HG02938 (cell line): Measurements from ENCODE around the gene P2RX2.

ENCODE experiments used
- ATAC-seq: cut with Tn5 transposase; IDR thresholded peaks from one replicate; pipeline ENCODE4 v1.9.1; 2021; ENCODE audit warnings: mild to moderate bottlenecking, moderate library complexity; ENCODE audit not compliant: unreplicated experiment

Gene P2RX2

DNA sequence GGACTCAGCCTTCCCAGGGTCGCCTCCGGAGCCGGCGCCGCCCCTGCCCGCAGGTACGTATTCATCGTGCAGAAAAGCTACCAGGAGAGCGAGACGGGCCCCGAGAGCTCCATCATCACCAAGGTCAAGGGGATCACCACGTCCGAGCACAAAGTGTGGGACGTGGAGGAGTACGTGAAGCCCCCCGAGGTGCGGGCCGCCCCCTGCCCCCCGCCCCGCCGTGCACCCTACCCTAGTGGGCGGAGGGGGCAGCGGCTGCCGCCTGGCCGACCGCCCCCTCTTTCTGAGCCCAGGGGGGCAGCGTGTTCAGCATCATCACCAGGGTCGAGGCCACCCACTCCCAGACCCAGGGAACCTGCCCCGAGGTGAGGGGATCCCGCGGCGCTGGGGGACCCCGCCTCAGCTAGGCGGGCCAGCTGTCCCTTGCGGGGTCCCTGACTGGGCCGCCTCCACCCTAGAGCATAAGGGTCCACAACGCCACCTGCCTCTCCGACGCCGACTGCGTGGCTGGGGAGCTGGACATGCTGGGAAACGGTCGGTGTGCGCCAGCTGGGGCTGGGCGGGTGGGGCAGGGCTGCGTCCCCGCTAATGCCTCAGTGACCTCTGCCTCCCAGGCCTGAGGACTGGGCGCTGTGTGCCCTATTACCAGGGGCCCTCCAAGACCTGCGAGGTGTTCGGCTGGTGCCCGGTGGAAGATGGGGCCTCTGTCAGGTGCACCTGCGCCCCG lies 973 bp downstream of the P2RX2 start:
- no peak for ATAC-seq

DNA sequence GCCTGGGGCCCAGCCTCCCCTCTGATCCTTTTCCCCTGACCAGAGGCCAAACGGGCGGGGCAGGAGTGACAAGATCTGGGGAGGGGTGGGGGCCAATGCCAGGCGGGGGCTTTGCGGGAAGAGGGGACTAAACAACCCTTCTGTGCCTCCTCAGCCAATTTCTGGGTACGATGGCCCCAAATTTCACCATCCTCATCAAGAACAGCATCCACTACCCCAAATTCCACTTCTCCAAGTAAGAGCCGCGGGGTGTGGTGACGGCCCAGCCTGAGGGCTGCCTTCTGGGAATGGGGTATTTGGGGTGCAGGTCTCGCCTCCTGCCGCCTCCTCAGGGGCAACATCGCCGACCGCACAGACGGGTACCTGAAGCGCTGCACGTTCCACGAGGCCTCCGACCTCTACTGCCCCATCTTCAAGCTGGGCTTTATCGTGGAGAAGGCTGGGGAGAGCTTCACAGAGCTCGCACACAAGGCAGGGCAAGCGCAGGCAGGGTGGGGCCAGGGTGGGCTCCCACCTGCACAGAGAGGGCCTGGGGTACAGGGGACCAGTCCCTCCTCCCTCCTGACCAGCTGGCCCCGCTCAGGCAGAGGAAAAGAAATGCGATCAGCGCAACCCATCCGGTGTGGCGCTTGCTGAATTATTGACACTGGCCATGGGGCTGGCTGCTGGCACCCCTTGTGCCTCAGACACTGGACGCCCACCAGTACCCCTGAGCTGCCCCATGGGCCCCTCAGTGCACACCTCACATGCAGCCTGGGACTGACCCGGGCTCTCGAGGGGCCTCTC lies 1.7 kb downstream of the P2RX2 start:
- no peak for ATAC-seq

DNA sequence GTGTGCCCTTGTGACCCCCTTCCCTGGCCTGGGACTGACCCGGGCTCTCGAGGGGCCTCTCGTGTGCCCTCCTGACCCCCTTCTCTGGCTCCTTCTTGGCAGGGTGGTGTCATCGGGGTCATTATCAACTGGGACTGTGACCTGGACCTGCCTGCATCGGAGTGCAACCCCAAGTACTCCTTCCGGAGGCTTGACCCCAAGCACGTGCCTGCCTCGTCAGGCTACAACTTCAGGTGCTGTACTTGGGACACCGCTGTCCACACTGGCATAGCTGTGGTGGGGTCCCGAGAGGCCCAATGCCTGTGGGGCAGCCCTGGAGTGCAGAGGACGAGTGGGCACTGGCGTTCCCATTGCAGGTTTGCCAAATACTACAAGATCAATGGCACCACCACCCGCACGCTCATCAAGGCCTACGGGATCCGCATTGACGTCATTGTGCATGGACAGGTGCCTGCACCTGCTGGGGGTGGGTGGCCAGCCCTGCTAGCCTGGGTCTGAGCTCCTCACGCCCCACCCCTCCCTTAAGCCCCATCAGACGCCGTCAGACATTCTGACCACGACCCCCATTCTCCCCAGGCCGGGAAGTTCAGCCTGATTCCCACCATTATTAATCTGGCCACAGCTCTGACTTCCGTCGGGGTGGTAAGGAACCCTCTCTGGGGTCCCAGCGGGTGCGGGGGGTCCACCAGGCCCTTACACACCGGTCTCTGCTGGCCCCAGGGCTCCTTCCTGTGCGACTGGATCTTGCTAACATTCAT lies 2.5 kb downstream of the P2RX2 start:
- no peak for ATAC-seq

DNA sequence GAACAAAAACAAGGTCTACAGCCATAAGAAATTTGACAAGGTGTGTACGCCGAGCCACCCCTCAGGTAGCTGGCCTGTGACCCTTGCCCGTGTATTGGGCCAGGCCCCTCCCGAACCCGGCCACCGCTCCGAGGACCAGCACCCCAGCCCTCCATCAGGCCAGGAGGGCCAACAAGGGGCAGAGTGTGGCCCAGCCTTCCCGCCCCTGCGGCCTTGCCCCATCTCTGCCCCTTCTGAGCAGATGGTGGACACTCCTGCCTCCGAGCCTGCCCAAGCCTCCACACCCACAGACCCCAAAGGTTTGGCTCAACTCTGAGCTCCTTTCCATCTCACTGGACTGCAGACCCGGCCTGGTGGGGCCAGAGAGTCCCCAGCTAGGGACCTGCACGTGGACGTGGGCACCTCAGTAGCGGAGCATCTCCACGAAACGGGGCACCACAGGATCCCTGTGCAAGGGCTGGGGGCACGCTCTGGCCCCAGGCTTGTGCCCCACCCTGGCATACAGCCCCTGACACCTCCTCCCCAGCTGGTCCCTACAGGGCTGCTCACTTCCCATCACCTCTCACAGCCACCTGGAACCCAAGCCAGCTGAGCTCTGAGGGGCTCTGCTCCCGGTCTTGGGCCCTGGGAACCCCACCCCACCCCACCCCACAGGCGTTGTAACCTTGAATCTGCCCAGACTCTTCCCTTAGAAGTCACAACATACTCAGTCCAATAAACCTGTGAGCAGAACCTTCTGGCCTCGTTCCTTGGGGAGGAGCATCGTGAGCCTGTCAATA lies 3.3 kb downstream of the P2RX2 start:
- no peak for ATAC-seq

DNA sequence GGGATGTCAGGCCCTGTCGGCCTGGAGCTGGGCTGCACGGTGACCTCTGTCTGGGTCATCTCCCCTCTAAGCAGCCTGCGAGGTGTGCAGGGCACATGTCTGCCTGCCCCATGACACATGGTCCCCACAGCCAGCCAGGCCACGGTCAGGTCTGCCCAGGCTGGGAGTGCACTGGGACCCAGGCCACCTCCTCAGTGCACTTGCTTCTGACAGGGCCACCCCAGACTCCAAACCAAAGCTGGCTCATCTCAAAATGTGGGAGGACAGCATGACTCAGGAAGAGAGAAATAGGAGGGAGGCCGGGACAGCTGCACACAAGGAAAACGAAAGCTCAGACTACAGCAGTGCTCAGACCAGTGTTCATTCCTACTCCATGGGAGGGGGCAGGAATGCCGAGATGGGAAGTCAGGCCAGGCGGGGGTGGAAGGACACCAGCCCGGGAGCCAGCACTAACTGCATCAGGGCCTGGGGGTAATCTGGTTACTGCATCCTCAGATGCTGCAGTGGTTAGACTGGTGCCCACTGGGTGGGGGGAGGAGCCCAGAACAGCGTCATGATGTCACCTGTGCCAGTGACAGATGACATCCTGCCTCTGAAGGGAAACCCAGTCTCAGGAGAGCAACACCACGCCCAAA lies 4.0 kb downstream of the P2RX2 start:
- no peak for ATAC-seq

DNA sequence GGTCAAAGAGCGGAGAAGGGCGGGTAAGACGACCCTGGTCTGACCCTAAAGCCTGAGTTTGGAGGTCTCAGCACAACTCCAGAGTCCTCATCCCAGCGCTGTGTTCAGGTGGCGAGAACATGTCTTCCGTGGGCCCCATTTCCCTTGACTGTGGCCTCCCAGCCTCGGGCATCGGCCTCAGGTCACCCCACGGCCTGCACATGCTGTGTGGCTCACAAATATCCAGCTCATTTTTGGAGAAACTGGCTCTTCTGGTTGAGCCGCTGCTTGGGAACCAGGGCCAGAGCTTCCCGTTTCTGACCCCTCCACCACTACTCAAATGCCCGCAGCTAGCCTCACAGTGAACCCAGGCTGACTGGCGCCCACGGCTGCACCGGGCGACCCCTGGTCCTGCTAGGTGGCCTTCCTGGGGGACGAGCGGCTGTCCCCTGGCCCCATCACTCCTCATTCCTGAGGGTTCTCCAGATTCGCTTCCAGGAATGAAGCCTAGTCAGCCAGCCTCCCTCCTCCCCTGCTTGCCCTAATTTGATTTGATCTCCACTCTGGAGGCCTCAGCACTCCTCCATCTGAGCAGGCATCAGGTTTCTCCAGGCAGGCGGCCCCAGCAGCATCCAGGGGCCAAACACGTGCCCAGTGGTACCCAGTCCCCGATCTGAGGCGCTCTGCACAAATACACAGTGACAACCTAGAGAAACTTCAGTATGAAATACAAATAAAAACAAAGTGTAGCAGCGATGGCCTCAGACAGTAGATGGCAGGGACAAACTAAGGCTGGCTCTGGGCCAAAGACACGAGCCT lies 4.7 kb downstream of the P2RX2 start:
- no peak for ATAC-seq

DNA sequence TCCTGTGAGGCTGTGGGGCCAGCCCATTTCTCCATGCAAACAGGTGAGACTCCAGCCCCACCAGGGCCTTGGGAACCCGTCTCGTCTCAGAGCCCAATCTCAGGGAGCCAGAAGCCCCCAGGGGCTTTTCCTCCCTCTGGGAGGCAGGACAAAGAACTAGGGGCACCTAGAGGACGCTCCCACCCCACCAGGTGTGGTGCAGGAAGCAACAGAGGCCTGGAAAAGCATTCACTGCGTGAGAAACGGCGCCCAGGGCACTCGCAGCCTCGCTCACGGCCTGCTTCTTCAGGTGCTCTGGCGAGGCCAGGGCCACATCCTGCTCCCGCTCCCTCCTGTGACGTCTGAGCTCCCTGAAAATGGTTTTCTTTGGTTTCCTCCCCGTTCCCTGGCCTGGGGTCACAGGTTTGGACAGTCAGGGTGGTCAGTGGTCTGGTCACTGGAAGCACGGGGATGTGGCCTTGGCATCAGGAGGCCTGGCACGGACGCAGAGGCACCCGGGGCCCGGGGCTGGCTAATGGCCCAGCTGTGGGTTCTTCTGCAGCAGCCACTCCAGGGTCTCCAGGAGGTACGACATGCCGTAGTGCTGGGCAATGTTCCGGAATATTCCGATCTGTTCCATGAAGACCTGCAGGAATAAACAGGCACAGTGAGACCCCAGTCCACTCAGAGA lies 5.7 kb downstream of the P2RX2 start:
- ATAC-seq = no peak

DNA sequence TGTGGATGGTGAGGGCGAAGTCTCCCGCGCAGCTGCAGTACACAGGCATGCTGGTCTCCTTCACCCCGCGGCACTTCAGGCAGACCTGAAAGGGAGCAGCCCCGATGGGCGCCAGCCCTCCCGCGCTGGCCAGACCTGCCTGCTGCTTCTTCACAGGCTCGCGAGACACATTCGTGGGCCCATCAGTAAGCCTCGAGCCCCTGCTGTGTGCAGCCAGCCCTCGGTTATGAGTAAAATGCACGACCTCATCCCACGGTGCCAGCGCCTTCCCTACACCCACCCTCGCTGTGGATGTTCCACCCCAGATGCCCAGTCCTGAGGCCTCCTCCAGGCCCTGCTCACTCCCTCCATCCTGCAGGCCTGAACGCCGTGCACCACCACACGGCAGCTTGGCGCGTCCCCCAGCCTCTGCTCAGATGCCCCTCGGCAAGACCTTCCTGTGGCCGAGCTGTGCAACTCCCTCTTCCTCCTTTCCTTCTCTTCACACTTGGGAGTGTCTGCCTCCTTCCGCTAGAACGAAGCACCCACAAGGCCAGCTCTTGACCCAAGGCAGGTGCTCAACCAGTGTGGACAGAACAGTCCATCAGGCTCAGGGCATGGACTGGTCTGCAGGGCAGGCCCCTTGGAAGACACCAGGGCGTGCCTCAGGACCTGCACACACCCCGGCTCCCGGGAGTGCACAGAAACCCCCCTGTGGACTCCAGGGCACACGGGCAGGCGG lies 6.5 kb downstream of the P2RX2 start:
- ATAC-seq = no peak

DNA sequence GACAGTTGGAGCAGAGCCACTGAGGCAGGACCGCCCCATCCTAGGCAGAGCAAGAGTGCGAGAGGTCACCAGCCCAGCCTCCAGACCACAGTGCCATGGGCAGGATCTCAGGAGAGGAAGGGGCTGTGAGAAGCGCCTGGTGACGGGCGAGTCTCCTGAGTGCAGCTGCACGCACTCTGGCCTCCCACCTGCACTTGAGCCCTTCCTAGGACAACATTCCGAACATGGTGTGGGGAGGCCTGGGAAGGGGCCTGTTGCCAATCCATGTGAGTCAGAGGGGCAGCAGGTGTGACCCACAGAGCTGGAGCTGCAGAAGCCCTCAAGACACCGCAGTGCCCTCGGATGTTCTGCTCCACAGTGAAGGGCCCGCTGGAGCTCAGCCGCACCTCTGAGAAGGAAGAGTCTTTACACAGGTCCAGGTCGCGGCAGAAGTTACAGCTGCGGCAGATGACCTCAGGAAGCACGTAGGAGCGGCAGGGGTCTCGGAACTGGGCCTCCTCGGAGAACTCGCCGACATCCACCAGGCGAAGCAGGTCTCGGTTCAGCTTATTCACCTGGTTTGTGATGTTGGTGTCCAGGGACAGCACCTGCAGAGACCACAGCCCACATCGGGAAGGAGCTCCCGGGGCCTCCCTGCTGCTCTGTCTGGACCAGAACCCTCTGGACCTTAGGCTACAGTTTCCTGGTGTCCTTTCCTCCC lies 7.3 kb downstream of the P2RX2 start:
- no peak for ATAC-seq

DNA sequence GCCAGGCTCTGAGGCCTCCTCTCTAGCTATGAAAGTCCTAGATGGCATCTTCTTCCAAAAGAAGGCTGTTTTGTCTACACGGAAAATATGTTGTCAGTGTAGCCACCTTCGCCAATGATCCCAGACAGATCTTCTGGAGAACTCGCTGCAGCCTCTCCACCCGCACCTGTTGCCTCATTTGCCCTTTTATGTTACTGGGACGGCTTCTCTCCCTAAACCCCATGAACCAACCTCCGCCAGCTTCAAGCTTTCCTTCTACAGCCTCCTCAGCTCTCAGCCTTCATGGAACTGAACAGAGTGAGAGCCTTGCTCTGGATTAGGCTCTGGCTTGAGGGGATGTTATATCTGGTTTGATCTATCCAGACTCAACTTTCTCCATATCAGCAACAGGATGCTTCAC lies 10.8 kb downstream of the P2RX2 start:
- no peak for ATAC-seq

DNA sequence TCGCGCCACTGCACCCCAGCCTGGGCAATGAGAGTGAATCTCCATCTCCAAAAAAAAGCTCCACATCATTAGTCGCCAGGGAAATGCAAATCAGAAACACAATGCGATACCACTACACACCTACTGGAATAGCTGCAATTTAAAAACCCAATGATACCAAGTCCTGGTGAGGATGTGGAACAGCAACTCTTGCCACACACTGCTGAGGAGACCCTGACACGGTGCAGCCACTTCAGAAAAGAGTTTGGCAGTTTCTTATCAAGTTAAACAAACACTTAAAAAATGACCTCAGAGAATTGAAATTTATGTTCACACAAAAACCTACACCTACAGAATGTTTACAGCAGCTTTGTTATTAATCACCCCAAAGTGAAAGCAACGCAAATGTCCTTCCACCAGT lies 12.1 kb downstream of the P2RX2 start:
- no peak for ATAC-seq

DNA sequence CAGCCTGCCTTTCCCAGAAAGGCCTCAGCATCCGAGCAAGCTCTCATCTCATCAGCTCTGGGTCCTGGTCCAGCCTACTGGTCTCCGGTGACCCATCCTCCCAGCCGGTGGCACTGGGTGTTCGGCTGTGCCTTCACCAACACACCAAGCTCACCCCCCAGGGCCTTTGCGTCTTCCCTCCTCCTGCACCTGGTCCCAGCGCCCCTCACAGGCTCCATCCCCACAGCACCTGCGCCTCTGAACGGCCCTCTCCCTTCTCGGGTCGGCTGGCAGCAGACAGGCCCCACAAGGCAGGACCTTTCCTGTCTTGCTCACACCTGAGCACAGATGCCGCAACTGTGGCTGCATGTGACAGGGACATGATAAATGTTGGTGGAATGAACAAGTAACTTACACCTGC lies 13.1 kb downstream of the P2RX2 start:
- ATAC-seq = no peak

DNA sequence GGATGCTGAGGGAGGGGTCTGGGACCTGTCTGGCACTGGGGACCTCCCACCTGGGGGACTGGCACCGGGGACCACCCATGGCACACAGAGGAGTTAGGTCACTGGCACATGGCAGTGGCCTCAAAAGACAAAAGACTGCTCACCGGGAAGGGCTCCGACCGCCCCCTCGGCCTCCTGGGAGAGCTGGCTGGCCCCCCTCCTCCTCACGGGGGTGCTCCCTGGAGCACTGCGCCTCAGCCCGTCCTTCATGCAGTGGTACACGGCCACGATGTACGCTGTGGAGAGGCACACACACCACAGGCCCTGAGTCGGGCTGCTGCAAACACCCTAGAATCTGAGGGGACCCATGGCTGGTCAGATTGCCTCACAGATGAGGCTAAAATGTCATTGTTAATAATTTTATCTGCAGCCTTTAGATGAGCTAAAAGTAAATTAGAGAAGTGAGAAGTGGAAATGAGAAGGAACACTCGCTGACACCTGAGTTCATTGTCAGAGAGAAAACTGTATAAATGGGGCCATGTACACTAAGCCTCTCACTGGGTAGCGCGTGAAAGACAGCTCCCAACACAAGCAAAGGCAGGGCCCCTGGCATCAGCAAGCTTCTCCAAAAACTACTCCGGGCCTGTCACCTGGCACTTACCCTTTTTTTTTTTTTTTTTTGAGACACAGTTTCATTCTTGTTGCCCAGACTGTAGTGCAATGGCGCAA lies 14.1 kb downstream of the P2RX2 start:
- ATAC-seq = no peak

DNA sequence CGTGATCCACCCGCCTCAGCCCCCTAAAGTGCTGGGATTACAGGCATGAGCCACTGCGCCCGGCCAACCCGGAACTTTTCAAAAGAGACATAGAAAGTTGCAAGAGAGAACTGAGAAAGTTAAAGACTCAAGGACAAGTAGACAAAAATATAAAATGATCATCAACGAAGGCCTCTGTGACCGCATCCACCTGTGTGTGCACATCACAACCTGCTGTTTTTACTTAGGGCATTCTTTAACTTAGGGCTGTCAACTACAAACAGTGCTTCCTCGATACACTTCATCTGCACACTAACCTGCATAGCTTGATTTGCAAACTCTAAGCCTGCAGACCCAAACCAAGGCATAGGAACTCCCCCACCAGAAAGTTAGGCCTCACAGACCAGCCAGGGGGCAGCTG lies 14.8 kb downstream of the P2RX2 start:
- ATAC-seq = no peak

DNA sequence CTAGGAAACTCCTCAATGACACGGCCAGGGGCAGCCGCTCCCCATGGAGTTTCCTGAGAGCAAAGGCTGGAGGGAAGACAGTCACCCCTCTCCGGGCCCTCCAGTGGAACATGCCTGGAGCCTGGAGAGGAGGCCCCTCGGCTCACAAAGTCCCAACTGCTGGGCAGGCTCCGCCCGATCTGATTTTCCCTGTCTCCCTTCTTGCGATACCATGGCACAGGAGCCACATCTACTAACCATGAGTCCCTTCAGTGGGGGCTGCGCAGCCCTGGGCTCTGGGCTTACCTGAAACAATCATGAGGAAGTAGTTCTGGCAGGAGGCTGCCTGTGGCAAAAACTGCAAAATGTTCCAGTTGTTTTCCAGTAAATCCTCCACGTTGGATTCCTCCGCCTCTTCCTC lies 15.3 kb downstream of the P2RX2 start:
- ATAC-seq = no peak

DNA sequence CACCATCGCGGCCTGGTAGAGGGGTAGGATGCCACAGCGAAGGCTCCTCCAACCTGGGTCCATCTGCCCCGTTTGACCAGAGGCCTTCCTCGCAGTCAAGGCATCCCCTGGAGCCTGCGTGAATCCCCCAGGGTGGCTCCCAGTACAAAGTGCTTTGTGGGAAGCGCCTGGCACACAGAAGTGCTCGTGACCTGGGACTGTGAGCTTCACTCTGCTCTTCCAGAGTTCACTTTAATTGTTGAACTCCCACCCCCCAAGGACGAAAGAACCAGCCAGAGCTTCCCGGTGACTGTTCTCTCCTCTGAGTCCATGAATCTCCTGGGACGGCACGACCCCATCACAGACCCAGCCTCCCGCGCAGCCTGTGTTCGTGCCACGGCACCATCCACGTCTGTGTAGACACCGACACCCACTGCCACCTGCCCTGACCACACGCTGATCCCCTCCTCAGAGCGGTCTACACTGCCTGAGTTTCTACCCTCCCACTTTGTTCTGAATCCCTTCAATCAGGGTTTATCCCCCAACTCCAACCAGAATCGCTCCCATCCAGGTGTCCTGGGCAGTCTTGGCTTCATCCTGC lies 15.9 kb downstream of the P2RX2 start:
- no peak for ATAC-seq
